Measurements from ENCODE around the gene DIP2B. TPM values are rescaled to one million over a fixed set of nuclear protein-coding genes. Genes with fewer than 3 reads are reported as not detected.

The DIP2B gene
- polyA plus RNA-seq, 3 donors = 3.5 to 12.3 (median 6.5) TPM

GRCh38 chr12:50740307-50740706, 235.5 kb downstream of the DIP2B start:
- intact Hi-C loops (cut with micrococcal nuclease) = no loop called here
- H3K27ac ChIP-seq (ENCODE audit: low read depth in 1 of 2, low read length in 2 of 2) = no peak overlapping the region
- H3K27ac Mint-ChIP-seq = peak overlapping the region in 1 of 7 donors; percentile 7
- H3K27me3 Mint-ChIP-seq (ENCODE audit: low read depth in 3 of 3) = peaks cover 0 to 4% (median 0%) of the 10 kb centered on the region in 3 donors
- H3K79me2 ChIP-seq (ENCODE audit: insufficient read depth, low read length) = no peaks in the 10 kb centered on the region
- TF ChIP-seq, protein P1, sequence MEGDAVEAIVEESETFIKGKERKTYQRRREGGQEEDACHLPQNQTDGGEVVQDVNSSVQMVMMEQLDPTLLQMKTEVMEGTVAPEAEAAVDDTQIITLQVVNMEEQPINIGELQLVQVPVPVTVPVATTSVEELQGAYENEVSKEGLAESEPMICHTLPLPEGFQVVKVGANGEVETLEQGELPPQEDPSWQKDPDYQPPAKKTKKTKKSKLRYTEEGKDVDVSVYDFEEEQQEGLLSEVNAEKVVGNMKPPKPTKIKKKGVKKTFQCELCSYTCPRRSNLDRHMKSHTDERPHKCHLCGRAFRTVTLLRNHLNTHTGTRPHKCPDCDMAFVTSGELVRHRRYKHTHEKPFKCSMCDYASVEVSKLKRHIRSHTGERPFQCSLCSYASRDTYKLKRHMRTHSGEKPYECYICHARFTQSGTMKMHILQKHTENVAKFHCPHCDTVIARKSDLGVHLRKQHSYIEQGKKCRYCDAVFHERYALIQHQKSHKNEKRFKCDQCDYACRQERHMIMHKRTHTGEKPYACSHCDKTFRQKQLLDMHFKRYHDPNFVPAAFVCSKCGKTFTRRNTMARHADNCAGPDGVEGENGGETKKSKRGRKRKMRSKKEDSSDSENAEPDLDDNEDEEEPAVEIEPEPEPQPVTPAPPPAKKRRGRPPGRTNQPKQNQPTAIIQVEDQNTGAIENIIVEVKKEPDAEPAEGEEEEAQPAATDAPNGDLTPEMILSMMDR (IDR thresholded peaks at IDR 0.05) = no peak
- DNase-seq = no peak
- H3K4me3 ChIP-seq (replicated peaks in 1 of 3; ENCODE audit: low read depth in 2 of 3, low read length in 3 of 3) = no peak overlapping the region
- no peaks in the 10 kb centered on the region for H3K9me3 Mint-ChIP-seq
- H3K4me3 Mint-ChIP-seq = no peak overlapping the region
- H3K4me2 ChIP-seq (replicated peaks; ENCODE audit: extremely low read depth, low read length, poor library complexity, severe bottlenecking) = no peak overlapping the region
- H3K9me3 ChIP-seq (replicated peaks in 1 of 2; ENCODE audit: control insufficient read depth in 1 of 2, insufficient read depth in 1 of 2, low read length in 2 of 2) = no peaks in the 10 kb centered on the region
- peaks cover 7 to 8% of the 10 kb centered on the region in 2 donors for H3K4me1 ChIP-seq (ENCODE audit: control insufficient read depth in 1 of 2, insufficient read depth in 2 of 2, low read length in 2 of 2)
- peaks cover 87 to 95% of the 10 kb centered on the region in 2 donors for H3K36me3 Mint-ChIP-seq
- H4K20me1 ChIP-seq (ENCODE audit: insufficient read depth, low read length) = no peaks in the 10 kb centered on the region
- peaks cover 9% of the 10 kb centered on the region for H3K4me1 Mint-ChIP-seq
- H3K36me3 ChIP-seq (replicated peaks in 1 of 2; ENCODE audit: control insufficient read depth in 1 of 2, insufficient read depth in 2 of 2, low read length in 2 of 2) = peaks cover 83 to 99% of the 10 kb centered on the region in 2 donors
- no peaks in the 10 kb centered on the region for H3K27me3 ChIP-seq (ENCODE audit: control insufficient read depth in 2 of 2, insufficient read depth in 2 of 2, low read length in 2 of 2)
- WGBS (ENCODE audit: insufficient coverage) = 81% methylated on average over 2 of the region's 2 CpGs
- H2AFZ ChIP-seq (ENCODE audit: insufficient read depth, low read depth, low read length, poor library complexity, severe bottlenecking) = no peak overlapping the region
- H3K9ac ChIP-seq (ENCODE audit: insufficient read depth, low read length, poor library complexity, severe bottlenecking) = no peak overlapping the region

- DNase-seq = no peak
- Histone ChIP-seq H3K4me1 (ENCODE audit: control insufficient read depth in 1 of 2, insufficient read depth in 2 of 2, low read length in 2 of 2) (peaks cover 22 to 23% of the 10 kb centered on the region in 2 donors), H3K36me3 (replicated peaks in 1 of 2; ENCODE audit: control insufficient read depth in 1 of 2, insufficient read depth in 2 of 2, low read length in 2 of 2) (peaks cover 71 to 87% of the 10 kb centered on the region in 2 donors), H3K9ac (ENCODE audit: insufficient read depth, low read length, poor library complexity, severe bottlenecking) (no peak overlapping the region), H2AFZ (ENCODE audit: insufficient read depth, low read depth, low read length, poor library complexity, severe bottlenecking) (no peak overlapping the region), H3K79me2 (ENCODE audit: insufficient read depth, low read length) (no peaks in the 10 kb centered on the region), H3K4me2 (replicated peaks; ENCODE audit: extremely low read depth, low read length, poor library complexity, severe bottlenecking) (no peak overlapping the region), H4K20me1 (ENCODE audit: insufficient read depth, low read length) (no peaks in the 10 kb centered on the region), H3K4me3 (replicated peaks in 1 of 3; ENCODE audit: low read depth in 2 of 3, low read length in 3 of 3) (no peak overlapping the region), H3K9me3 (replicated peaks in 1 of 2; ENCODE audit: control insufficient read depth in 1 of 2, insufficient read depth in 1 of 2, low read length in 2 of 2) (no peaks in the 10 kb centered on the region), H3K27me3 (ENCODE audit: control insufficient read depth in 2 of 2, insufficient read depth in 2 of 2, low read length in 2 of 2) (no peaks in the 10 kb centered on the region), H3K27ac (ENCODE audit: low read depth in 1 of 2, low read length in 2 of 2) (no peak overlapping the region)
- no peak overlapping the region for H3K4me3 Mint-ChIP-seq
- intact Hi-C loops (cut with micrococcal nuclease) = no loop called here
- TF ChIP-seq, protein P1 (IDR thresholded peaks at IDR 0.05) = no peak
- peaks cover 0 to 2% (median 0%) of the 10 kb centered on the region in 3 donors for H3K27me3 Mint-ChIP-seq (ENCODE audit: low read depth in 3 of 3)
- WGBS (ENCODE audit: insufficient coverage) = 96% methylated on average over 5 of the region's 7 CpGs
- peaks cover 22% of the 10 kb centered on the region for H3K4me1 Mint-ChIP-seq
- H3K27ac Mint-ChIP-seq = peak overlapping the region in 1 of 7 donors; percentile 53
- H3K36me3 Mint-ChIP-seq = peaks cover 71 to 78% of the 10 kb centered on the region in 2 donors
- H3K9me3 Mint-ChIP-seq = no peaks in the 10 kb centered on the region
Measured at GRCh38 chr12:50742776-50743175, 238.0 kb downstream of the DIP2B start.

Data from CD14-positive monocyte (primary cell).